Hepatocyte (in vitro differentiated cells): ENCODE results near the gene SNX10. TPM values are rescaled to one million over a fixed set of nuclear protein-coding genes. Genes with fewer than 3 reads are reported as not detected.

Source experiments
- DNase-seq: peaks from one replicate; pipeline ENCODE4 v3.0.0-alpha.2; 2016; ENCODE audit warnings: low spot score
- H2AFZ ChIP-seq: fragments of 200-600 bp; sonication (generic); 2 replicates; pipeline ENCODE4 v1.6.0; 2016; ENCODE audit warnings: antibody characterized with exemption, mild to moderate bottlenecking
- H3K27ac ChIP-seq: fragments of 200-600 bp; sonication (generic); 2 replicates; pipeline ENCODE4 v1.5.1; 2016; ENCODE audit warnings: mild to moderate bottlenecking
- H3K27me3 ChIP-seq: fragments of 200-600 bp; sonication (generic); 2 replicates; pipeline ENCODE4 v1.6.1; 2016
- H3K36me3 ChIP-seq: fragments of 200-600 bp; sonication (generic); replicated peaks from 2 replicates; pipeline ENCODE4 v1.5.1; 2016; ENCODE audit warnings: low read depth; ENCODE audit not compliant: insufficient read depth
- H3K4me1 ChIP-seq: fragments of 200-600 bp; sonication (generic); 2 replicates; pipeline ENCODE4 v1.5.1; 2016; ENCODE audit warnings: mild to moderate bottlenecking, moderate library complexity; ENCODE audit not compliant: insufficient read depth
- H3K4me2 ChIP-seq: fragments of 200-600 bp; sonication (generic); 2 replicates; pipeline ENCODE4 v1.6.0; 2016
- H3K4me3 ChIP-seq: fragments of 200-600 bp; sonication (generic); 2 replicates; pipeline ENCODE4 v1.5.1; 2016; ENCODE audit warnings: mild to moderate bottlenecking
- H3K79me2 ChIP-seq: fragments of 200-600 bp; sonication (generic); 2 replicates; pipeline ENCODE4 v1.6.0; 2017; ENCODE audit warnings: mild to moderate bottlenecking
- H3K9me2 ChIP-seq: fragments of 200-600 bp; sonication (generic); replicated peaks from 2 replicates; pipeline ENCODE4 v1.6.0; 2017; ENCODE audit warnings: mild to moderate bottlenecking; ENCODE audit not compliant: insufficient read depth
- H3K9me3 ChIP-seq: fragments of 200-600 bp; sonication (generic); 2 replicates; pipeline ENCODE4 v1.5.1; 2016; ENCODE audit warnings: low read depth, mild to moderate bottlenecking
- H4K20me1 ChIP-seq: fragments of 200-600 bp; sonication (generic); 2 replicates; pipeline ENCODE4 v1.6.0; 2016; ENCODE audit warnings: mild to moderate bottlenecking; ENCODE audit not compliant: insufficient read depth, poor library complexity, severe bottlenecking
- CTCF ChIP-seq: fragments of 200-600 bp; sonication (generic); IDR thresholded peaks from 2 replicates; pipeline ENCODE4 v1.5.1; 2016; ENCODE audit warnings: antibody characterized with exemption, mild to moderate bottlenecking; ENCODE audit not compliant: poor library complexity
- EZH2 ChIP-seq: fragments of 200-600 bp; sonication (generic); IDR thresholded peaks from 2 replicates; pipeline ENCODE4 v1.6.1; 2016; ENCODE audit warnings: antibody characterized with exemption, mild to moderate bottlenecking, borderline replicate concordance
- EZH2phosphoT487 ChIP-seq: fragments of 200-600 bp; sonication (generic); IDR thresholded peaks from one replicate; pipeline ENCODE4 v1.6.1; 2018; ENCODE audit warnings: antibody characterized with exemption, mild to moderate bottlenecking, low read depth, moderate library complexity; ENCODE audit not compliant: unreplicated experiment, severe bottlenecking
- WGBS: methylation state at CpG from one replicate; pipeline ENCODE4 v1.1.6; 2016; ENCODE audit warnings: low lambda C conversion rate; ENCODE audit errors: missing lambda C conversion rate; 5-methylcytosine and 5-hydroxymethylcytosine counted together
- polyA plus RNA-seq: library from polyadenylated mRNA; unstranded; fragments of >200 nt; fragmentation: Nextera tagmentation; extraction: Ambion mirVana; gene quantifications from 2 replicates; pipeline ENCODE4 v1.2.1, GENCODE V29; 2016
- total RNA-seq: library from RNA; depleted of rRNA; stranded (reverse); fragments of >200 nt; gene quantifications from 2 replicates; pipeline ENCODE4 v1.2.3, GENCODE V29; 2014

The SNX10 gene
- total and polyA plus RNA-seq, 2 experiments from 2014 or later, result 6.1 to 8.2 TPM

- Histone ChIP-seq H3K27me3 (peaks cover 11% of the 10 kb centered on the region), H3K4me2 (no peak overlapping the region), H3K36me3 (no peaks in the 10 kb centered on the region), H3K9me2 (no peaks in the 10 kb centered on the region), H4K20me1 (no peaks in the 10 kb centered on the region), H3K27ac (no peak overlapping the region), H3K79me2 (no peaks in the 10 kb centered on the region), H3K4me1 (no peaks in the 10 kb centered on the region), H2AFZ (no peak overlapping the region), H3K9me3 (no peaks in the 10 kb centered on the region), H3K4me3 (no peak overlapping the region)
- DNase-seq, result no peak
- no peak for TF ChIP-seq CTCF
- no peak for TF ChIP-seq EZH2phosphoT487
- TF ChIP-seq EZH2, result no peak
- WGBS, result 68% methylated on average over 5 of the region's 5 CpGs
Observed at GRCh38 chr7:26370011-26370410, 78.3 kb downstream of the SNX10 start.

GRCh38 chr7:26372249-26372648, 80.6 kb downstream of the SNX10 start:
- no peak overlapping the region for H3K27ac ChIP-seq
- 95% methylated on average over 3 of the region's 3 CpGs for WGBS
- no peaks in the 10 kb centered on the region for H3K4me1 ChIP-seq
- no peak overlapping the region for H3K4me2 ChIP-seq
- no peak for DNase-seq
- peaks cover 20% of the 10 kb centered on the region for H3K27me3 ChIP-seq
- H2AFZ ChIP-seq, result no peak overlapping the region
- no peaks in the 10 kb centered on the region for H3K79me2 ChIP-seq
- H3K9me2 ChIP-seq, result no peaks in the 10 kb centered on the region
- TF ChIP-seq EZH2phosphoT487, result no peak
- TF ChIP-seq CTCF, result no peak
- TF ChIP-seq EZH2, result no peak
- no peaks in the 10 kb centered on the region for H4K20me1 ChIP-seq
- no peak overlapping the region for H3K4me3 ChIP-seq
- no peaks in the 10 kb centered on the region for H3K36me3 ChIP-seq
- no peaks in the 10 kb centered on the region for H3K9me3 ChIP-seq

- Histone ChIP-seq H3K9me2 (no peaks in the 10 kb centered on the region), H3K4me3 (no peak overlapping the region), H3K36me3 (no peaks in the 10 kb centered on the region), H3K4me1 (no peaks in the 10 kb centered on the region), H4K20me1 (no peaks in the 10 kb centered on the region), H3K27ac (no peak overlapping the region), H3K9me3 (no peaks in the 10 kb centered on the region), H2AFZ (no peak overlapping the region), H3K4me2 (no peak overlapping the region), H3K27me3 (peaks cover 25% of the 10 kb centered on the region), H3K79me2 (no peaks in the 10 kb centered on the region)
- WGBS, result 68% methylated on average over 2 of the region's 2 CpGs
- DNase-seq, result no peak
- TF ChIP-seq CTCF (no peak), EZH2phosphoT487 (no peak)
Observed at GRCh38 chr7:26372704-26373103, 81.0 kb downstream of the SNX10 start.
